ENCODE data around the gene ANKRD13C.
A peak's percentile ranks its signal among the peaks of the same experiment; 100 is the strongest.
"Not testable (repeated sequence)": the region's sequence is repeated elsewhere in the genome, so short reads cannot be mapped to it uniquely, and the experiment has no call there.

Gene ANKRD13C

GRCh38 chr1:70360321-70360720 is 5.8 kb upstream of the ANKRD13C start:
- TF ChIP-seq CTCF (IDR thresholded peaks at IDR 0.05; ENCODE audit: low read depth, low read length) = no peak
- H3K4me3 ChIP-seq (replicated peaks in 1 of 2; ENCODE audit: low read depth in 2 of 2, low read length in 2 of 2) = no peak overlapping the region
- DNase-seq (ENCODE audit: low read depth in 2 of 2) = no peak

- H3K4me3 ChIP-seq (replicated peaks in 1 of 2; ENCODE audit: low read depth in 2 of 2, low read length in 2 of 2) = no peak overlapping the region
- DNase-seq (ENCODE audit: low read depth in 2 of 2) = peak in 1 of 2 donors; percentile 54
- no peak for TF ChIP-seq CTCF (IDR thresholded peaks at IDR 0.05; ENCODE audit: low read depth, low read length)
Observed at GRCh38 chr1:70358921-70359564, 4.5 kb upstream of the ANKRD13C start.

- no peak for DNase-seq (ENCODE audit: low read depth in 2 of 2)
Observed at GRCh38 chr1:70355920-70356319, 1.4 kb upstream of the ANKRD13C start.

GRCh38 chr1:70355111-70355407 is 537 bp upstream of the ANKRD13C start:
- DNase-seq (ENCODE audit: low read depth in 2 of 2) = no peak
- H3K4me3 ChIP-seq (replicated peaks in 1 of 2; ENCODE audit: low read depth in 2 of 2, low read length in 2 of 2) = peak overlapping the region; percentile 95 to 99
- no peak for TF ChIP-seq CTCF (IDR thresholded peaks at IDR 0.05; ENCODE audit: low read depth, low read length)

More at GRCh38 chr1:70355920-70356319, 1.4 kb upstream of the ANKRD13C start:
- TF ChIP-seq CTCF (IDR thresholded peaks at IDR 0.05; ENCODE audit: low read depth, low read length) = no peak
- no peak overlapping the region for H3K4me3 ChIP-seq (replicated peaks in 1 of 2; ENCODE audit: low read depth in 2 of 2, low read length in 2 of 2)

- H3K4me3 ChIP-seq (replicated peaks in 1 of 2; ENCODE audit: low read depth in 2 of 2, low read length in 2 of 2) = peak overlapping the region; percentile 95 to 99
- TF ChIP-seq CTCF (IDR thresholded peaks at IDR 0.05; ENCODE audit: low read depth, low read length) = no peak
- DNase-seq (ENCODE audit: low read depth in 2 of 2) = peak; percentile 61 to 82
Observed at GRCh38 chr1:70353601-70354331, 756 bp downstream of the ANKRD13C start.

GRCh38 chr1:70353044-70353443 is 1.5 kb downstream of the ANKRD13C start:
- DNase-seq (ENCODE audit: low read depth in 2 of 2) = no peak
- TF ChIP-seq CTCF (IDR thresholded peaks at IDR 0.05; ENCODE audit: low read depth, low read length) = no peak
- peak overlapping the region; percentile 95 to 99 for H3K4me3 ChIP-seq (replicated peaks in 1 of 2; ENCODE audit: low read depth in 2 of 2, low read length in 2 of 2)

- DNase-seq (ENCODE audit: low read depth in 2 of 2); H3K4me3 ChIP-seq (replicated peaks in 1 of 2; ENCODE audit: low read depth in 2 of 2, low read length in 2 of 2): not testable (repeated sequence)
Observed at GRCh38 chr1:70349799-70350198, 4.7 kb downstream of the ANKRD13C start.

All from cardiac fibroblast (primary cell).